Measurements from ENCODE around the gene ANKRD2.

DNA sequence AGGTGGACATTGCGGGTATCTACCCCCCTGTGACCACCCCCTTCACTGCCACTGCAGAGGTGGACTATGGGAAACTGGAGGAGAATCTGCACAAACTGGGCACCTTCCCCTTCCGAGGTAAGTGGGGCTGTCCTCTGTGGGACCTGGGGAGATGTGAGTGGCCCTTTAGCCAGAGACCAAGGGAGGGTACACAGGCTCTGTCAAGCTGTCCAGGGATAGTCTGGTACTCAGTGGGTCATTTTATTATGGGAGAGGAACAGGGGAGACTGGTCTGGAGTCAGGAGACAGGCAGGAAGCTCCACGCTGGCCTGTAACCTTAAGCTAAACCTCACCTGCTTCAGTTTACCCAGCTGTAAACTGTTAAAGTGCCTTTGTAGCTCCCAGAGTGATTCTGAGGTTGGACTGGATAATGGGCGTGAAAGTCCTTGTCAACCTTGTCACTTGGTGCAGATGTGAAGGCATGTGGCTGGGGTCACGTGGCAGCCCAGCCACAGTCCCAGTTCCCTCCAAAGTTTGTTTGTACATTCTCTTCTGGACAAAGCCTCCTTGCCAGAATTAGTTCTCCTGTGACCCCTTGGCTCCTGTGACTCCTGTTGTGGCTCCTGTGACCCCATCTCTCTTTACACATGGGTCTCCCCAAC is 12.3 kb downstream of the ANKRD2 start:
- no peak for TF ChIP-seq EZH2 (IDR thresholded peaks at IDR 0.05; ENCODE audit: insufficient read depth, poor library complexity, severe bottlenecking)
- TF ChIP-seq EZH2phosphoT487 (IDR thresholded peaks at IDR 0.05; ENCODE audit: insufficient read depth, low read depth): no peak

Data from GM23248 (cell line).